H9 (cell line): ENCODE results near the gene THSD4. TPM values are rescaled to one million over a fixed set of nuclear protein-coding genes. Genes with fewer than 3 reads are reported as not detected.

Experiments
- DNase-seq: peaks from one replicate; pipeline ENCODE4 v3.0.0-alpha.2; 2017
- H2AFZ ChIP-seq: one replicate; pipeline ENCODE4 v1.6.1; 2013; ENCODE audit warnings: mild to moderate bottlenecking, low read length, control low read depth, moderate library complexity
- H2AK5ac ChIP-seq: 2 replicates; pipeline ENCODE4 v1.6.1; 2013; ENCODE audit warnings: low read length, control low read depth, mixed read lengths; ENCODE audit not compliant: insufficient read length
- H2BK120ac ChIP-seq: one replicate; pipeline ENCODE4 v1.6.1; 2013; ENCODE audit warnings: low read depth, mild to moderate bottlenecking, low read length, control low read depth, inconsistent platforms; ENCODE audit not compliant: poor library complexity, severe bottlenecking
- H2BK12ac ChIP-seq: 2 replicates; pipeline ENCODE4 v1.6.1; 2013; ENCODE audit warnings: low read length, control low read depth, mixed read lengths, low read depth; ENCODE audit not compliant: insufficient read length
- H2BK15ac ChIP-seq: 2 replicates; pipeline ENCODE4 v1.6.1; 2013; ENCODE audit warnings: low read depth, low read length, control low read depth
- H2BK20ac ChIP-seq: one replicate; pipeline ENCODE4 v1.6.1; 2013; ENCODE audit warnings: low read depth, mild to moderate bottlenecking, low read length, control low read depth, inconsistent platforms; ENCODE audit not compliant: poor library complexity, severe bottlenecking
- H2BK5ac ChIP-seq: 2 replicates; pipeline ENCODE4 v1.6.1; 2013; ENCODE audit warnings: low read length, control low read depth, mixed read lengths; ENCODE audit not compliant: insufficient read length
- H3K14ac ChIP-seq: 2 replicates; pipeline ENCODE4 v1.6.1; 2013; ENCODE audit warnings: low read length, control low read depth; ENCODE audit not compliant: insufficient read depth
- H3K18ac ChIP-seq: 2 replicates; pipeline ENCODE4 v1.6.1; 2013; ENCODE audit warnings: low read depth, mild to moderate bottlenecking, mixed read lengths, low read length, control low read depth; ENCODE audit not compliant: insufficient read length
- H3K23ac ChIP-seq: 2 replicates; pipeline ENCODE4 v1.6.1; 2013; ENCODE audit warnings: low read length, control low read depth, mixed read lengths, low read depth; ENCODE audit not compliant: insufficient read length
- H3K23me2 ChIP-seq: 2 replicates; pipeline ENCODE4 v1.6.1; 2013; ENCODE audit warnings: low read depth, mild to moderate bottlenecking, mixed read lengths, low read length, control low read depth; ENCODE audit not compliant: insufficient read length, poor library complexity, severe bottlenecking
- H3K27ac ChIP-seq: 2 replicates; pipeline ENCODE4 v1.5.1; 2013; ENCODE audit warnings: low read length, control low read depth, mixed read lengths, low read depth; ENCODE audit not compliant: insufficient read length
- H3K27me3 ChIP-seq: 2 replicates; pipeline ENCODE4 v1.6.1; 2013; ENCODE audit warnings: low read length, control low read depth, inconsistent platforms; ENCODE audit not compliant: insufficient read depth
- H3K4ac ChIP-seq: 2 replicates; pipeline ENCODE4 v1.6.1; 2013; ENCODE audit warnings: low read depth, mild to moderate bottlenecking, control low read depth, inconsistent platforms, low read length, moderate library complexity
- H3K4me1 ChIP-seq: 2 replicates; pipeline ENCODE4 v1.6.1; 2013; ENCODE audit warnings: low read length, control low read depth, inconsistent platforms; ENCODE audit not compliant: insufficient read depth
- H3K4me2 ChIP-seq: 2 replicates; pipeline ENCODE4 v1.6.1; 2013; ENCODE audit warnings: low read length, control low read depth, mixed read lengths; ENCODE audit not compliant: insufficient read length, insufficient read depth
- H3K56ac ChIP-seq: 2 replicates; pipeline ENCODE4 v1.6.1; 2013; ENCODE audit warnings: low read depth, mild to moderate bottlenecking, mixed read lengths, low read length, control low read depth; ENCODE audit not compliant: insufficient read length
- H3K79me1 ChIP-seq: 2 replicates; pipeline ENCODE4 v1.6.1; 2013; ENCODE audit warnings: low read depth, mild to moderate bottlenecking, moderate library complexity, low read length, control low read depth, inconsistent platforms; ENCODE audit not compliant: insufficient read depth, poor library complexity, severe bottlenecking
- H3K79me2 ChIP-seq: 2 replicates; pipeline ENCODE4 v1.6.1; 2013; ENCODE audit warnings: low read length, control low read depth, inconsistent platforms; ENCODE audit not compliant: insufficient read depth
- H3K9ac ChIP-seq: 2 replicates; pipeline ENCODE4 v1.6.1; 2013; ENCODE audit warnings: low read length, control low read depth, mixed read lengths; ENCODE audit not compliant: insufficient read length; ENCODE audit errors: extremely low read depth
- H3K9me3 ChIP-seq: one replicate; pipeline ENCODE4 v1.6.1; 2013; ENCODE audit warnings: low read depth, low read length, inconsistent platforms; ENCODE audit not compliant: control insufficient read depth
- H3T11ph ChIP-seq: one replicate; pipeline ENCODE4 v1.6.1; 2013; ENCODE audit warnings: mild to moderate bottlenecking, low read length, control low read depth, inconsistent platforms
- H4K20me1 ChIP-seq: one replicate; pipeline ENCODE4 v1.6.1; 2013; ENCODE audit not compliant: control insufficient read depth, insufficient read length, insufficient read depth
- H4K5ac ChIP-seq: 2 replicates; pipeline ENCODE4 v1.6.1; 2013; ENCODE audit warnings: low read depth, mild to moderate bottlenecking, mixed read lengths, low read length, control low read depth; ENCODE audit not compliant: insufficient read length
- H4K8ac ChIP-seq: replicated peaks from 2 replicates; pipeline ENCODE4 v1.6.1; 2013; ENCODE audit warnings: low read length, control low read depth, mixed read lengths, low read depth; ENCODE audit not compliant: insufficient read length
- H4K91ac ChIP-seq: 2 replicates; pipeline ENCODE4 v1.6.1; 2013; ENCODE audit warnings: low read depth, mild to moderate bottlenecking, moderate library complexity, mixed read lengths, low read length, control low read depth; ENCODE audit not compliant: insufficient read length
- H3K27ac Mint-ChIP-seq, 3 experiments: 2 replicates in 2 of 3; 3 replicates in 1 of 3; pipeline ENCODE4 v1.8.0; 2020 to 2021; ENCODE audit warnings: mixed read lengths in 3 of 3, mild to moderate bottlenecking in 1 of 3, moderate library complexity in 1 of 3
- H3K27me3 Mint-ChIP-seq: 2 replicates; pipeline ENCODE4 v1.8.0; 2021; ENCODE audit warnings: low read depth, mild to moderate bottlenecking, moderate library complexity, mixed read lengths
- H3K36me3 Mint-ChIP-seq, 3 experiments: 2 replicates in 2 of 3; 3 replicates in 1 of 3; pipeline ENCODE4 v1.8.0; 2020 to 2021; ENCODE audit warnings: low read depth in 3 of 3, mixed read lengths in 3 of 3; ENCODE audit not compliant: insufficient read depth in 1 of 3
- H3K4me1 Mint-ChIP-seq, 2 experiments: 2 replicates each; pipeline ENCODE4 v1.8.0; 2020; ENCODE audit warnings: mixed read lengths in 2 of 2
- H3K4me3 Mint-ChIP-seq, 2 experiments: 2 replicates in 1 of 2; 3 replicates in 1 of 2; pipeline ENCODE4 v1.8.0; 2020 to 2021; ENCODE audit warnings: mild to moderate bottlenecking in 2 of 2, mixed read lengths in 2 of 2, moderate library complexity in 1 of 2
- H3K9me3 Mint-ChIP-seq, 2 experiments: 2 replicates in 1 of 2; 3 replicates in 1 of 2; pipeline ENCODE4 v1.8.0; 2020; ENCODE audit warnings: mild to moderate bottlenecking in 2 of 2, mixed read lengths in 2 of 2, moderate library complexity in 1 of 2
- CTCF ChIP-seq: fragments of 200-600 bp; sonication (generic); conservative IDR thresholded peaks from 3 replicates; pipeline ENCODE4 v1.8.0; 2021; ENCODE audit warnings: antibody characterized with exemption, mild to moderate bottlenecking
- WGBS: extraction: QIAGEN DNeasy Blood & Tissue Kit; methylation state at CpG from one replicate; pipeline ENCODE4 v1.1.7; 2013; ENCODE audit warnings: missing lambda C conversion rate, low lambda C conversion rate, mixed read lengths; ENCODE audit not compliant: insufficient read length; ENCODE audit errors: extremely low coverage; 5-methylcytosine and 5-hydroxymethylcytosine counted together
- total RNA-seq: library from RNA; stranded (reverse); gene quantifications from 2 replicates; pipeline ENCODE4 v1.2.1, GENCODE V29; 2021

THSD4 gene
- total RNA-seq, 1 experiment from 2014 or later = 5.5 TPM

DNA sequence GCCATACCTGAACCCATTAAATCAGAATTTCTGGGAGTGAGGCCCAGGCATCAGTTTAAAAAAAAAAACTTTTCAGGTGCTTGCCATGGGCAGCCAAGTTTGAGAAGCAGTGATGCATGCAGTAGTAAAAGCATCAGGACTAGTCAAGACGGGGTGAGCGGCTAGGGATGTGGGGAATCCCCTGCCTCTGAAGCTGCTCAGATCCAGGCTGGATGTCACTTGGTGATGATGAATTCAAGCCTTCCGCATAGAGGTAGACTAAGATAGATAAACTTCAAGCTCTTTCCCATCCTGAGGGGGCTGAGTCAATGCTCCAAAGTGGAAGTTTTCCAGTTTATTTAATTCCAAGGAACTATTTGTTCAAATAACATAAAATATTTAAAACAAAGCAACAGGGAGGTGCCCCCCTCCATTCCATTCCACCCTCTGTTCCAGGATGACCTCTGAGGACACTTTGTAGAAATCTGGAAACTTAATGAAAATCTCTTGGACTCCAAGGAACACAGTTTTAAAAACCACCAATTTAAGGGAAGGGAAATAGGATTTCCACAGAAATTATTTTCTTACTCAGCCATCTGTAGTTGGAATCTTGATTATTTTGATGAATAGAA, 594.6 kb downstream of the THSD4 start:
- Mint-ChIP-seq H3K9me3 (no peaks in the 10 kb centered on the region), H3K4me1 (peaks cover 8 to 9% of the 10 kb centered on the region in 2 experiments), H3K4me3 (no peak overlapping the region), H3K27me3 (no peaks in the 10 kb centered on the region), H3K27ac (no peak overlapping the region), H3K36me3 (no peaks in the 10 kb centered on the region)
- Histone ChIP-seq H3T11ph (no peak overlapping the region), H3K27ac (no peak overlapping the region), H2AFZ (no peak overlapping the region), H2BK20ac (no peak overlapping the region), H4K8ac (no peak overlapping the region), H4K20me1 (no peaks in the 10 kb centered on the region), H3K4me2 (no peak overlapping the region), H3K9me3 (no peaks in the 10 kb centered on the region), H4K91ac (no peak overlapping the region), H3K4ac (no peak overlapping the region), H2BK12ac (no peak overlapping the region), H3K23ac (no peak overlapping the region), H3K79me1 (no peaks in the 10 kb centered on the region), H3K23me2 (no peaks in the 10 kb centered on the region), H2BK15ac (no peak overlapping the region), H2BK5ac (no peak overlapping the region), H3K79me2 (no peaks in the 10 kb centered on the region), H3K4me1 (peaks cover 3% of the 10 kb centered on the region; the same call in 1 of the 2 replicates), H3K14ac (no peak overlapping the region), H3K9ac (no peak overlapping the region), H4K5ac (no peak overlapping the region), H2BK120ac (no peak overlapping the region), H3K56ac (no peak overlapping the region), H3K18ac (no peak overlapping the region), H3K27me3 (no peaks in the 10 kb centered on the region), H2AK5ac (no peak overlapping the region)
- no CpG with 5 or more reads among the region's 3 CpGs for WGBS
- DNase-seq = no peak
- TF ChIP-seq CTCF = no peak
